NCI-H2171 treated with DMSO at 0.1 percent for 48 hours (cell line): ENCODE data around the gene N4BP2.

Source experiments
- DNase-seq: peaks from one replicate; lab custom pipeline; 2025; lab: John Stamatoyannopoulos, UW

The N4BP2 gene

GRCh38 chr4:40192114-40193015, 135.7 kb downstream of the N4BP2 start:
- DNase-seq: no peak

DNA sequence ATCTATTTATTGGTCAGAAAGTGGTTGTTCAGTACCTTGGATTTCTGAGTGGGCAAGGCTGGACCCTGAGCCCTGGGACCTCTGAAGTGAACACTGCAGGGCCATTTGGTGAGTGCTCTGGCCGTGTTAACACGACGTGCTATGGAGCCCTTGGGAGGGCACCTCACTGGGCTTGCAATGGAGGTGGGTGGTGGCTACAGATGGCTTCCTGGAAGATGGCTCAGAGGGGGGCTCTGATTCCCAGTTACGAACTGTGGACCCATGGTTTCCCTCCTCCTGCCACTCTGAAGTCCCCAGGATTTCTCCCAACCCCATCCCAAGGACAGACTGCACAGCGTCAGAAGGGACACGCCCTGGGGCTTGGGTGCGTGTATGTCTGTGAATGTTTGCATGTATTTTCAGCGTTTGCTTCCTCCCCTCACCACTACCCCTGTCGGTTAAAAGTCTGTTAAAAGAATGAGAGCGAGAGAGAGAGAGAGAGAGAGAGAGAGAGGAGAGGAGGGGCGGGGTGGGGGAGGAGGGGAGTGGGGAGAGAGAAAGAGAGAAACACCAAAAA, 136.4 kb downstream of the N4BP2 start:
- no peak for DNase-seq

DNA sequence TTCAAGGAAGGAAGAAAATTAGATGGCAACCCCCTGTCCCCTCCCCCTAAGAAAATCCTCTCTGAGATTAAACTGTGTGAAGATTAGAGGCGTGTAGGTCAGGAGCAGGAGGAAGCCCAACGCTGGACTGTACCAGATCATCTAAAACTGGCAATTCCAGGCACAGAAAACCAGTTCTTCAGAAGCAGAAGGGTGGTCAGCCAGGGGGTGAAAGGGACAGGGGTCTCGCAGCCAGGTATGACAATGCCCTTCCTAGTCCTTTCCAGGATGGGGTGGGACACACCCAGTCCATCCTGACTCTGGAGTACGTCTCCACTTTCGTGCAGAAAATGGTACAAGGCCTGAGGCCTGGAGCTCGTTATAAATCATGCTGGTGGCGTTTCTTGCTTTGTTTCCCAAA, 136.9 kb downstream of the N4BP2 start:
- DNase-seq: no peak

- no peak for DNase-seq
Observed at GRCh38 chr4:40194602-40195161, 138.0 kb downstream of the N4BP2 start.

DNA sequence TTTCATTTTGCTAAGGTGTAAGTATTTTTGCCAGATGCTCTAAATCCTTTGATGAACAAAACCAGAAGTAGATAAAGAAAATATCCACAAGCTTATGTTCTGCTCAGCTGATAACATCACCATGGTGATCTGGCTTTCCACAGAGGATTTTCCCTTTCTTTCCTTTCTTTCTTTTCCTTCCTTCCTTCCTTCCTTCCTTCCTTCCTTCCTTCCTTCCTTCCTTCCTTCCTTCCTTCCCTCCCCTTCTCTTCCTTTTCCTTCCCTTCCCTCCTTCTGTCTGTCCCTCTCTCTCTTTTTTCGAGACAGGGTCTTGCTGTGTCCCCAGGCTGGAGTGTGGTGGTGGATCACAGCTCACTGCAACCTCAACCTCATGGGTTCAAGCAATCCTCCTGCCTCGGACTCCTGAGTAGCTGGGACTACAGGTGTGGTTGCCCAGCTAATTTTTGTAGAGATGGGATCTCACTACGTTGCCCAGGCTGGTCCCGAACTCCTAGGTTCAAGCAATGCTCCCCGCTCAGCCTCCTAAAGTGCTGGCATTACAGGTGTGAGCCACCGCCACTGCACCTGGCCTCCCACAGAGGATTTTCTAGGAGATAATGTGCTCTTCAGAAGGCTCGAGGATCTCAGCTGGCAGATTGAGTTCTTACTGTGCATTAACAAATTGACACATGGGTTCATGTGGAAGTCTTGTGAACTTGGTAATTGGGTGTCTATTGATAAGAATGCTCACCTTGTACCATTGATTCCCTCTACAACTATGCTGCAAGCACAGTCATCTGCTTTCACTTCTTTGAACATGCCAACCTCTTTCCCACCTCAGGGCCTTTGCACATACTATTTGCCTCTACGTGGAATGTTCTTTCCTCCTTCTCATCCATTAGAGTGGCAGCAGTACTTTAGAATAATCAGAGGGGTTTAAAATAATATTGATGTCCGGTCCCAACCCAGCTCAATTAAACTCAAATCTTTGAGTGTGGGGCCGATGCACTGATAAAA, 138.8 kb downstream of the N4BP2 start:
- no peak for DNase-seq

- no peak for DNase-seq
Observed at GRCh38 chr4:40196272-40196671, 139.6 kb downstream of the N4BP2 start.

GRCh38 chr4:40196724-40197281, 140.2 kb downstream of the N4BP2 start, which contains the start of gene RHOH:
Gene RHOH (plus strand): TSS chr4:40197031. CDS start chr4:40243387, 46,356 bp downstream.
- DNase-seq: no peak

GRCh38 chr4:40197879-40198689, 141.4 kb downstream of the N4BP2 start:
- DNase-seq: no peak

GRCh38 chr4:40199179-40199670, 142.6 kb downstream of the N4BP2 start:
- no peak for DNase-seq

- no peak for DNase-seq
Observed at GRCh38 chr4:40199999-40200874, 143.6 kb downstream of the N4BP2 start.

- no peak for DNase-seq
Observed at GRCh38 chr4:40200875-40201801, 144.5 kb downstream of the N4BP2 start.

DNA sequence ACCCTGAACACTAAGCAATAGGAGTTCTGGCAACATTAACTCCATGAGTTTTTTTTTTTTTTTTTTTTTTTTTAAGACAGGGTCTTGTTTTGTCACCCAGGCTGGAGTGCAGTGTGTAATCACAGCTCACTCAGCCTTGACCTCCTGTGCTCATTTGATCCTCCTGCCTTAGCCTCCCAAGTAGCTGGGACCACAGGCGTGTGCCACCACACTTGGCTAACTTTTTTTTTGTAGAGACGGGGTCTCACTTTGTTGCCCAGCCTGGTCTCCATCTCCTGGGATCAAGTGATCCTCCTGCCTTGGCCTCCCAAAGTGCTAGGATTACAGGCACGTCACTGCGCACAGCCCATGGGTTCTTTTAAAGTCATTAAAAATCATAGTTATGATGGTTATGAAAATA, 145.2 kb downstream of the N4BP2 start:
- DNase-seq: no peak

GRCh38 chr4:40202474-40202873, 145.8 kb downstream of the N4BP2 start:
- no peak for DNase-seq

DNA sequence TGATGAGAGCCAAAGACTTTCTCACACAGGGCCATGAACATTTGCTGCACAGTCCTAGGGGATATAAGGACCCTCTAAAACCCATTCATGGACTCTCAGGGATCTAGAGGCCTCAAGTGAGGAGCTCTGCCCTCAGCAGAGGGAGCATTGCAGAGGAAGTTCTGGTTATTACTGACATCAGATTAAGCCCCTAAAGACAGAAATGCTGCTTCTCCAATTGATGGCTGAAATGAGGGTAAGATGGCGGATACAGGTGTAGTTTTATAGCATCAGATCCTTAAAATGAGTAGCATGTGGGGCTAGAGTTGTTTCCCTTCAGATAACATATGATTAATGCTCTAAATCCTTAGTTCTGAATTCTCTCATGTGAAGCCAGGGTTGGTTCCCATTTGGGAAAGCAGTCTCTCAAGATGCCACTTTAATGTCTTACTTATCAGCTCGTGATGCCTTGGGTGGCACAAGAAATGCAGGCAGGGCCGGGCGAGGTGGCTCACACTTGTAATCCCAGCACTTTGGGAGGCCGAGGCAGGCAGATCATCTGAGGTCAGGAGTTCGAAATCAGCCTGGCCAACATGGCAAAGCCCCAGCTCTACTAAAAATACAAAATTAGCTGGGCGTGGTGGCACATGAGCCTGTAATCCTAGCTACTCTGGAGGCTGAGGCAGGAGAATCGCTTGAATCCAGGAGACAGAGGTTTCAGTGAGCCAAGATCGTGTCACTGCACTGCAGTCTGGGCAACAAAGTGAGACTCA, 148.0 kb downstream of the N4BP2 start:
- no peak for DNase-seq

DNA sequence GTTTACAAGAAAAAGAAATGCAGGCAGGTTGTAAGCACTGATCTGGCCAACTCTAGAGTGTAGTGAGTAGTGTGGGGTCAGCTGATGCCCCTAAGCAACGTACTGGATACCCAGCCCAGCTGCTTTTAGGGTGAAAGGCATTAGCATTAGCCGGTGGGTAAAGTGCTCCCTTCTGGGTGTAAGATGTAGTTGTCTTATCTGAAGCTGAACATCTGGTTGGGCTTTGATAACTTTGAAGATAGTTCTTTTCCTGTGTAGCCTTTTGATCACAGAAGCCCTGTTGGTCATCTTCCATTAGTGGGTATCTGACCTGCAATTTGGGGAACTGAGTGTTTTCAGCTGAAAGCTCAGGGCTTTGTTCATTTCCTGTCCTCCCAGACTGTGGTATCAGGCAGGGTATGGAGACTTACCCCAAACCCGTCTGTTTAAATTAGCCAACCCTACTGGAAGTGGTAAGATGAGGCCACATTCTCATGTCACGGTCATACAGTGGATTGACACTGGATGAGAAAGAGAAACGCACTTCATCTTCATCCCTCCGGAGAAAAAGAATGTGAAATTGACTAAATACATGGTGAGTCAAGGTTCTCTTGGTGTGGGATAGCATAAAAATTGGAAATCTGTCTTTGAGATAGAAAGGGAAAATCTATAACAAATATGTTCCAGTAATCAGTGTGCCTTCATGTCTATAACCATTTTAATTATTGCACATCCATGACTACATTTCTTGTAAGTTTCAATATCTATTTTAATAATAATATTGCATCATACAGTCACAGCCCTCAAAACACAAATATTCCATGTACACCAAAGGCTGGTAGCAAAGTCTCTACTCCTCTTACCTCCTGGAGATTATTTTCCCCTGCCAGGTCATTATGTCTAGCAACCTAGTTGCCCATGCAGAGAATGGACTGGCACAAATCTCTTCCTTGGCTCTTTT, 148.9 kb downstream of the N4BP2 start:
- DNase-seq: no peak

GRCh38 chr4:40206426-40206825, 149.8 kb downstream of the N4BP2 start:
- no peak for DNase-seq
